Activated naive CD4-positive, alpha-beta T cell treated with anti-CD3 and anti-CD28 coated beads for 36 hours (primary cell): ENCODE measurements around the gene TMEM88. TPM values are rescaled to one million over a fixed set of nuclear protein-coding genes. Genes with fewer than 3 reads are reported as not detected.

ENCODE experiments used
- CTCF ChIA-PET: fragments of 350-600 bp; sonication (Branson Sonifier 250); formaldehyde crosslinking; loops from one replicate; lab custom pipeline; 2021; ENCODE audit warnings: antibody characterized with exemption; lab: Charles Lee
- DNase-seq: peaks from one replicate; pipeline ENCODE4 v3.0.0-alpha.2; 2020
- H3K27ac Mint-ChIP-seq: one replicate; pipeline ENCODE4 v1.8.0; 2021; ENCODE audit warnings: mild to moderate bottlenecking, mixed read lengths
- H3K27me3 Mint-ChIP-seq: one replicate; pipeline ENCODE4 v1.8.0; 2021; ENCODE audit warnings: low read depth, mixed read lengths
- H3K36me3 Mint-ChIP-seq: one replicate; pipeline ENCODE4 v1.8.0; 2021; ENCODE audit warnings: low read depth, mixed read lengths
- H3K4me1 Mint-ChIP-seq: one replicate; pipeline ENCODE4 v1.8.0; 2021; ENCODE audit warnings: low read depth, mixed read lengths
- H3K4me3 Mint-ChIP-seq: one replicate; pipeline ENCODE4 v1.8.0; 2021; ENCODE audit warnings: mild to moderate bottlenecking, moderate library complexity, mixed read lengths
- H3K9me3 Mint-ChIP-seq: one replicate; pipeline ENCODE4 v1.8.0; 2021; ENCODE audit warnings: mixed read lengths
- intact Hi-C: fragments of 100-400 bp; cut with micrococcal nuclease; formaldehyde crosslinking; loops from one replicate; pipeline ENCODE4 v1.15.1; 2023
- total RNA-seq, 2 experiments: library from RNA; stranded (reverse); gene quantifications; one replicate each; pipeline ENCODE4 v1.2.3, GENCODE V29; 2021

Gene TMEM88
- total RNA-seq, 2 experiments from 2014 or later: 1.2 to 1.5 TPM

GRCh38 chr17:7885367-7886226 is 30.7 kb downstream of the TMEM88 start:
- Mint-ChIP-seq H3K36me3 (peaks cover 16% of the 10 kb centered on the region), H3K27ac (peak overlapping the region; percentile 78)

GRCh38 chr17:7886227-7887037 is 31.6 kb downstream of the TMEM88 start:
- intact Hi-C loops: loop anchor here (1.0 to 5.0 kb wide), 12 partner anchors 24 to 579 kb away; partner anchors contain the start of genes CNTROB, EIF5A, NAA38 and WRAP53
- peaks cover 5% of the 10 kb centered on the region for H3K4me1 Mint-ChIP-seq
- peaks cover 23% of the 10 kb centered on the region for H3K36me3 Mint-ChIP-seq
- no peak overlapping the region for H3K4me3 Mint-ChIP-seq
- H3K27ac Mint-ChIP-seq: no peak overlapping the region
- DNase-seq: peak; percentile 70
- CTCF ChIA-PET: interaction anchor here (1.2 kb wide), 1 partner anchor 51 kb away, joined by 3 read pairs; no protein-coding TSS in a partner anchor
- H3K9me3 Mint-ChIP-seq: no peaks in the 10 kb centered on the region
- H3K27me3 Mint-ChIP-seq: no peaks in the 10 kb centered on the region

More at GRCh38 chr17:7885367-7886226, 30.7 kb downstream of the TMEM88 start:
- intact Hi-C loops: loop anchor here (5.0 kb wide), 1 partner anchor 302 kb away; no protein-coding TSS in a partner anchor
- H3K9me3 Mint-ChIP-seq: no peaks in the 10 kb centered on the region
- peaks cover 5% of the 10 kb centered on the region for H3K4me1 Mint-ChIP-seq
- CTCF ChIA-PET: interaction anchor here (1.2 kb wide), 1 partner anchor 50 kb away, joined by 3 read pairs; no protein-coding TSS in a partner anchor
- peak; percentile 55 for DNase-seq
- no peaks in the 10 kb centered on the region for H3K27me3 Mint-ChIP-seq
- peak overlapping the region; percentile 52 for H3K4me3 Mint-ChIP-seq

GRCh38 chr17:7887038-7887481 is 32.2 kb downstream of the TMEM88 start:
- CTCF ChIA-PET: interaction anchor here (1.2 kb wide), 1 partner anchor 52 kb away, joined by 3 read pairs; no protein-coding TSS in a partner anchor
- Mint-ChIP-seq H3K27ac (no peak overlapping the region), H3K27me3 (no peaks in the 10 kb centered on the region), H3K9me3 (no peaks in the 10 kb centered on the region), H3K36me3 (peaks cover 25% of the 10 kb centered on the region), H3K4me1 (peaks cover 5% of the 10 kb centered on the region), H3K4me3 (no peak overlapping the region)
- intact Hi-C loops: loop anchor here (1.0 to 5.0 kb wide), 12 partner anchors 25 to 580 kb away; partner anchors contain the start of genes CNTROB, EIF5A, NAA38 and WRAP53
- DNase-seq: no peak

- CTCF ChIA-PET: no interaction called here
- H3K27me3 Mint-ChIP-seq: no peaks in the 10 kb centered on the region
- H3K27ac Mint-ChIP-seq: no peak overlapping the region
- peaks cover 26% of the 10 kb centered on the region for H3K36me3 Mint-ChIP-seq
- H3K4me1 Mint-ChIP-seq: peaks cover 5% of the 10 kb centered on the region
- peak; percentile 96 for DNase-seq
- no peaks in the 10 kb centered on the region for H3K9me3 Mint-ChIP-seq
- intact Hi-C loops: loop anchor here (1.0 to 5.0 kb wide), 12 partner anchors 25 to 580 kb away; partner anchors contain the start of genes CNTROB, EIF5A, NAA38 and WRAP53
- no peak overlapping the region for H3K4me3 Mint-ChIP-seq
Observed at GRCh38 chr17:7887482-7888183, 32.8 kb downstream of the TMEM88 start.

- Mint-ChIP-seq H3K4me3 (no peak within 1 kb of the TSS), H3K4me1 (peaks cover 5% of the 10 kb centered on the region), H3K9me3 (no peaks in the 10 kb centered on the region), H3K27me3 (no peaks in the 10 kb centered on the region), H3K27ac (no peak within 1 kb of the TSS), H3K36me3 (peaks cover 28% of the 10 kb centered on the region)
- DNase-seq: peak; percentile 61
- intact Hi-C loops: loop anchor here (5.0 kb wide), 1 partner anchor 299 kb away; no protein-coding TSS in a partner anchor
- CTCF ChIA-PET: interaction anchor here (1.2 to 1.5 kb wide), 2 partner anchors 25 to 27 kb away, joined by 4 read pairs; no protein-coding TSS in a partner anchor
Observed at GRCh38 chr17:7888184-7888920, 33.5 kb downstream of the TMEM88 start, which contains the start of gene CHD3. Gene CHD3 (plus strand): TSS chr17:7888789. CDS start chr17:7889001, 212 bp downstream.

- Mint-ChIP-seq H3K9me3 (no peaks in the 10 kb centered on the region), H3K27ac (no peak overlapping the region), H3K36me3 (peaks cover 38% of the 10 kb centered on the region), H3K27me3 (no peaks in the 10 kb centered on the region), H3K4me1 (peaks cover 5% of the 10 kb centered on the region), H3K4me3 (no peak overlapping the region)
- intact Hi-C loops: loop anchor here (5.0 kb wide), 1 partner anchor 298 kb away; no protein-coding TSS in a partner anchor
- CTCF ChIA-PET: interaction anchor here (1.2 to 1.5 kb wide), 2 partner anchors 26 to 28 kb away, joined by 4 read pairs; no protein-coding TSS in a partner anchor
- DNase-seq: peak; percentile 52
Observed at GRCh38 chr17:7889166-7889955, 34.5 kb downstream of the TMEM88 start.

- Mint-ChIP-seq H3K4me3 (no peak overlapping the region), H3K9me3 (no peaks in the 10 kb centered on the region), H3K4me1 (peaks cover 20% of the 10 kb centered on the region), H3K27me3 (no peaks in the 10 kb centered on the region), H3K27ac (no peak overlapping the region), H3K36me3 (peaks cover 59% of the 10 kb centered on the region)
- no peak for DNase-seq
- intact Hi-C loops: no loop called here
- CTCF ChIA-PET: interaction anchor here (1.0 kb wide), 1 partner anchor 104 kb away, joined by 3 read pairs; no protein-coding TSS in a partner anchor
Observed at GRCh38 chr17:7893187-7893880, 38.5 kb downstream of the TMEM88 start.

GRCh38 chr17:7894226-7894625 is 39.4 kb downstream of the TMEM88 start:
- Mint-ChIP-seq H3K27ac (no peak overlapping the region), H3K27me3 (no peaks in the 10 kb centered on the region), H3K9me3 (no peaks in the 10 kb centered on the region), H3K4me3 (no peak overlapping the region), H3K4me1 (peaks cover 20% of the 10 kb centered on the region), H3K36me3 (peaks cover 67% of the 10 kb centered on the region)
- DNase-seq: no peak
- intact Hi-C loops: no loop called here
- CTCF ChIA-PET: interaction anchor here (1.0 kb wide), 1 partner anchor 103 kb away, joined by 3 read pairs; no protein-coding TSS in a partner anchor

- peaks cover 20% of the 10 kb centered on the region for H3K4me1 Mint-ChIP-seq
- no peaks in the 10 kb centered on the region for H3K27me3 Mint-ChIP-seq
- H3K27ac Mint-ChIP-seq: peak overlapping the region; percentile 27
- CTCF ChIA-PET: no interaction called here
- H3K36me3 Mint-ChIP-seq: peaks cover 70% of the 10 kb centered on the region
- H3K4me3 Mint-ChIP-seq: no peak overlapping the region
- no peak for DNase-seq
- intact Hi-C loops: no loop called here
- no peaks in the 10 kb centered on the region for H3K9me3 Mint-ChIP-seq
Observed at GRCh38 chr17:7894866-7895265, 40.0 kb downstream of the TMEM88 start.

- intact Hi-C loops: no loop called here
- no peaks in the 10 kb centered on the region for H3K27me3 Mint-ChIP-seq
- no peak overlapping the region for H3K4me3 Mint-ChIP-seq
- H3K36me3 Mint-ChIP-seq: peaks cover 68% of the 10 kb centered on the region
- DNase-seq: no peak
- CTCF ChIA-PET: interaction anchor here (1.2 to 2.1 kb wide), 4 partner anchors 10 to 62 kb away, joined by 3 to 14 read pairs (median 4); no protein-coding TSS in a partner anchor
- peaks cover 15% of the 10 kb centered on the region for H3K4me1 Mint-ChIP-seq
- no peaks in the 10 kb centered on the region for H3K9me3 Mint-ChIP-seq
- H3K27ac Mint-ChIP-seq: peak overlapping the region; percentile 60
Observed at GRCh38 chr17:7897090-7897489, 42.2 kb downstream of the TMEM88 start.
